DOHH2 (cell line): Measurements from ENCODE around the gene AKNA.

Source experiments
- CTCF ChIP-seq: fragments of 200-600 bp; sonication (generic); IDR thresholded peaks from one replicate; pipeline ENCODE4 v1.5.1; 2014; ENCODE audit warnings: antibody characterized with exemption, mild to moderate bottlenecking, low read depth, low read length; ENCODE audit not compliant: poor library complexity, severe bottlenecking
- EZH2phosphoT487 ChIP-seq: fragments of 200-600 bp; sonication (generic); IDR thresholded peaks from 2 replicates; pipeline ENCODE4 v1.6.1; 2017; ENCODE audit warnings: borderline replicate concordance, mild to moderate bottlenecking, antibody characterized with exemption, low read length, moderate library complexity, mixed read lengths

GRCh38 chr9:114299286-114300152, 88.3 kb downstream of the AKNA start:
- TF ChIP-seq CTCF (no peak), EZH2phosphoT487 (no peak)
